Fibroblast of lung (primary cell): ENCODE measurements around the gene PCBP4.

Experiments used
- EZH2 ChIP-seq: IDR thresholded peaks from 2 replicates; pipeline ENCODE4 v1.5.1; 2012; ENCODE audit warnings: low read length, control low read depth, mild to moderate bottlenecking; ENCODE audit errors: missing control alignments
- TF ChIP-seq, protein P1 (sequence below), 2 donors: IDR thresholded peaks in 1 of 2; conservative IDR thresholded peaks in 1 of 2; 1 replicate in 1 of 2; 2 replicates in 1 of 2; pipeline ENCODE4 v1.5.1; 2011 to 2012; ENCODE audit warnings: low read length in 2 of 2, control low read depth in 1 of 2, inconsistent platforms in 1 of 2, low read depth in 1 of 2, mild to moderate bottlenecking in 1 of 2

DNA sequence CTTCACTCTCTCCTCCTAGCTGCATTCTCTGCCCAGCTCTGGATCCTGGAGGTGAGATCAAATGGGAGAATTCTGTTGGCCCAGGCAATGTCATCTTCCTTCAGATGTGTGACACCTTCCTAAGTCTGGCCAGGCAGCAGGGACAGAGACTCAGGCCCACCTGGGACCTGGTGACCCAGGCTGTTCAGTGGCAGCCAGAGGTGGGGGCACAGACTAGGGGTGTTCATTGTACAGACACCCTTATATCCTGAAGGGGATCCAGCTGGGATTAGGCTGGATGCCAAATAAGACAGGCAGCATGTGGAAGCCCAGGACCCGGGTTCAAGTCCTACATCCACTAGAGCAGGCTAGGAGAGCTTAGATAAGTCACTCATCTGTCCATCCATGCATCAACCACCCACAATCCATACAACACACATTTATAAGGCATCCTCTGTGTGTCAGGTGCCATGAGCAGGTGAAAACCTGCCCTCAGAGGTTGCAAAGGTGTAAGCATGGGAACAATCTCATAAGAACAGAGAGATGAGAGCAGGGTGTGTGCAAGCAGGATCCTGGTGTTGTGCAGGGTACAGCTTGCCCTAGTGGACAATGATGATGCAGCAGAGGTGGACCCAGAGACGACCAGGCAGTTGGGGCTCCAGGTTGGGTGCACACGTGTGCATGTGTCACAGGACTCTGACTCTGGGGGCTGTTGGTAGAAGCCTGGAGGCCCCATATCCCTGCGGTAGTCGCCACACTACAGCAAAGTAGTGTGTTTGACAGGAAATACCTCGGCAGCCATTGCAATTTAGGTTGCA, 46.7 kb upstream of the PCBP4 start:
- TF ChIP-seq, protein P1, sequence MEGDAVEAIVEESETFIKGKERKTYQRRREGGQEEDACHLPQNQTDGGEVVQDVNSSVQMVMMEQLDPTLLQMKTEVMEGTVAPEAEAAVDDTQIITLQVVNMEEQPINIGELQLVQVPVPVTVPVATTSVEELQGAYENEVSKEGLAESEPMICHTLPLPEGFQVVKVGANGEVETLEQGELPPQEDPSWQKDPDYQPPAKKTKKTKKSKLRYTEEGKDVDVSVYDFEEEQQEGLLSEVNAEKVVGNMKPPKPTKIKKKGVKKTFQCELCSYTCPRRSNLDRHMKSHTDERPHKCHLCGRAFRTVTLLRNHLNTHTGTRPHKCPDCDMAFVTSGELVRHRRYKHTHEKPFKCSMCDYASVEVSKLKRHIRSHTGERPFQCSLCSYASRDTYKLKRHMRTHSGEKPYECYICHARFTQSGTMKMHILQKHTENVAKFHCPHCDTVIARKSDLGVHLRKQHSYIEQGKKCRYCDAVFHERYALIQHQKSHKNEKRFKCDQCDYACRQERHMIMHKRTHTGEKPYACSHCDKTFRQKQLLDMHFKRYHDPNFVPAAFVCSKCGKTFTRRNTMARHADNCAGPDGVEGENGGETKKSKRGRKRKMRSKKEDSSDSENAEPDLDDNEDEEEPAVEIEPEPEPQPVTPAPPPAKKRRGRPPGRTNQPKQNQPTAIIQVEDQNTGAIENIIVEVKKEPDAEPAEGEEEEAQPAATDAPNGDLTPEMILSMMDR (conservative IDR thresholded peaks at IDR 0.05 in 1 of 2, IDR thresholded peaks at IDR 0.05 in 1 of 2; ENCODE audit: low read depth in 1 of 2, low read length in 2 of 2): no peak
- no peak for TF ChIP-seq EZH2
